DOHH2 (cell line): Measurements from ENCODE around the gene GOSR1.

Source experiments
- EZH2phosphoT487 ChIP-seq: fragments of 200-600 bp; sonication (generic); IDR thresholded peaks from 2 replicates; pipeline ENCODE4 v1.6.1; 2017; ENCODE audit warnings: borderline replicate concordance, mild to moderate bottlenecking, antibody characterized with exemption, low read length, moderate library complexity, mixed read lengths
- TF ChIP-seq, protein P1 (sequence below): fragments of 200-600 bp; sonication (generic); IDR thresholded peaks from one replicate; pipeline ENCODE4 v1.5.1; 2014; ENCODE audit warnings: antibody characterized with exemption, mild to moderate bottlenecking, low read depth, low read length; ENCODE audit not compliant: poor library complexity, severe bottlenecking

DNA sequence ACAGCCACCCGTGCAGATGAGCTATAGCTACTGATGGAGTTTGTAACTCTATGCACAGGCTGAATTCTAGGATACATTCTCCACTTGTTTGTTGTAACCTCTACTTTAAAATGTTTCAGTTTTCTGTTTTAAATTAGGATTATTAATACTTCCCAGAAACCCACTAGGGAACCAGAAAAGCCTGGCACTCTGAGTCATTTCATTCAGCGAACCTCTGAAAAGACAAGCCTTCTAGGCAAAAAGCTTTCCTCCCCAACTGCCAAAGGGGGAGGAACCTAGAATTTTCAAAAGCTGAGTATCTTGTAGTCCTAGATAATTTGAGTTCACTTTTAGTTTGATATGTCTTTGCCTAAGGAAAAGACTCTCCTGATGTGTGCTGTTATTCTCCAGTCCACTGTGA, 43.2 kb downstream of the GOSR1 start:
- TF ChIP-seq, protein P1, sequence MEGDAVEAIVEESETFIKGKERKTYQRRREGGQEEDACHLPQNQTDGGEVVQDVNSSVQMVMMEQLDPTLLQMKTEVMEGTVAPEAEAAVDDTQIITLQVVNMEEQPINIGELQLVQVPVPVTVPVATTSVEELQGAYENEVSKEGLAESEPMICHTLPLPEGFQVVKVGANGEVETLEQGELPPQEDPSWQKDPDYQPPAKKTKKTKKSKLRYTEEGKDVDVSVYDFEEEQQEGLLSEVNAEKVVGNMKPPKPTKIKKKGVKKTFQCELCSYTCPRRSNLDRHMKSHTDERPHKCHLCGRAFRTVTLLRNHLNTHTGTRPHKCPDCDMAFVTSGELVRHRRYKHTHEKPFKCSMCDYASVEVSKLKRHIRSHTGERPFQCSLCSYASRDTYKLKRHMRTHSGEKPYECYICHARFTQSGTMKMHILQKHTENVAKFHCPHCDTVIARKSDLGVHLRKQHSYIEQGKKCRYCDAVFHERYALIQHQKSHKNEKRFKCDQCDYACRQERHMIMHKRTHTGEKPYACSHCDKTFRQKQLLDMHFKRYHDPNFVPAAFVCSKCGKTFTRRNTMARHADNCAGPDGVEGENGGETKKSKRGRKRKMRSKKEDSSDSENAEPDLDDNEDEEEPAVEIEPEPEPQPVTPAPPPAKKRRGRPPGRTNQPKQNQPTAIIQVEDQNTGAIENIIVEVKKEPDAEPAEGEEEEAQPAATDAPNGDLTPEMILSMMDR, result no peak
- no peak for TF ChIP-seq EZH2phosphoT487
